HepG2 (cell line): ENCODE measurements around the gene CYBC1. TPM values are rescaled to one million over a fixed set of nuclear protein-coding genes. Genes with fewer than 3 reads are reported as not detected.

Experiments
- ADNP ChIP-seq: sonication (generic); formaldehyde crosslinking; IDR thresholded peaks from 2 replicates; pipeline ENCODE4 v1.4.0; 2020; ENCODE audit warnings: missing genetic modification reagents
- ATF7 ChIP-seq, 2 experiments: fragments of 450-650 bp in 1 of 2; sonication (generic) in 1 of 2; formaldehyde crosslinking in 1 of 2; IDR thresholded peaks; 2 replicates each; pipeline versions ENCODE4 v1.4.0 to v1.6.1; 2016 to 2020; ENCODE audit warnings: antibody characterized with exemption in 1 of 2, mild to moderate bottlenecking in 1 of 2, missing genetic modification reagents in 1 of 2
- BORCS8-MEF2B ChIP-seq: sonication (generic); formaldehyde crosslinking; IDR thresholded peaks from 2 replicates; pipeline ENCODE4 v1.8.0; 2022; ENCODE audit warnings: mild to moderate bottlenecking, missing genetic modification reagents
- ELK4 ChIP-seq: sonication (generic); formaldehyde crosslinking; IDR thresholded peaks from 2 replicates; pipeline ENCODE4 v1.9.0; 2021; ENCODE audit warnings: missing genetic modification reagents, borderline replicate concordance
- GATAD2A ChIP-seq: IDR thresholded peaks from 2 replicates; pipeline ENCODE4 v1.6.1; 2016
- HMGXB3 ChIP-seq: sonication (generic); formaldehyde crosslinking; IDR thresholded peaks from 2 replicates; pipeline ENCODE4 v1.4.0; 2020; ENCODE audit warnings: missing genetic modification reagents, borderline replicate concordance
- HOXA5 ChIP-seq: sonication (generic); formaldehyde crosslinking; IDR thresholded peaks from 2 replicates; pipeline ENCODE4 v1.4.0; 2020; ENCODE audit warnings: missing genetic modification reagents
- NKX3-1 ChIP-seq: sonication (generic); formaldehyde crosslinking; IDR thresholded peaks from 2 replicates; pipeline ENCODE4 v1.5.0; 2020; ENCODE audit warnings: missing genetic modification reagents
- PPARG ChIP-seq: conservative IDR thresholded peaks from 2 replicates; pipeline ENCODE4 v1.6.1; 2016; ENCODE audit warnings: missing biosample characterization, missing genetic modification reagents
- PREB ChIP-seq: sonication (generic); formaldehyde crosslinking; IDR thresholded peaks from 2 replicates; pipeline ENCODE4 v1.4.0; 2020; ENCODE audit warnings: missing genetic modification reagents
- TEAD2 ChIP-seq: sonication (generic); formaldehyde crosslinking; IDR thresholded peaks from 2 replicates; pipeline ENCODE4 v1.9.0; 2021; ENCODE audit warnings: missing genetic modification reagents
- TFDP2 ChIP-seq: sonication (generic); formaldehyde crosslinking; IDR thresholded peaks from 2 replicates; pipeline ENCODE4 v1.4.0; 2020; ENCODE audit warnings: missing genetic modification reagents
- XRCC5 ChIP-seq: fragments of 200-400 bp; formaldehyde crosslinking; optimal IDR thresholded peaks from 2 replicates; pipeline ENCODE3; 2017; ENCODE audit warnings: mild to moderate bottlenecking, low read length
- YEATS2 ChIP-seq: sonication (generic); formaldehyde crosslinking; IDR thresholded peaks from 2 replicates; pipeline ENCODE4 v1.4.0; 2020; ENCODE audit warnings: missing genetic modification reagents, borderline replicate concordance
- ZMYM2 ChIP-seq: sonication (generic); formaldehyde crosslinking; IDR thresholded peaks from 2 replicates; pipeline ENCODE4 v1.8.0; 2022; ENCODE audit warnings: mild to moderate bottlenecking, missing genetic modification reagents
- ZNF280B ChIP-seq: sonication (generic); formaldehyde crosslinking; IDR thresholded peaks from 2 replicates; pipeline ENCODE4 v1.5.0; 2020; ENCODE audit warnings: missing genetic modification reagents, mild to moderate bottlenecking, borderline replicate concordance
- ZNF468 ChIP-seq: sonication (generic); formaldehyde crosslinking; IDR thresholded peaks from 2 replicates; pipeline ENCODE4 v1.8.0; 2022; ENCODE audit warnings: mild to moderate bottlenecking, moderate library complexity, missing genetic modification reagents
- ZNF597 ChIP-seq: sonication (generic); formaldehyde crosslinking; IDR thresholded peaks from 2 replicates; pipeline ENCODE4 v1.5.0; 2020; ENCODE audit warnings: missing genetic modification reagents
- ZNF644 ChIP-seq: IDR thresholded peaks from 2 replicates; pipeline ENCODE4 v1.6.1; 2016; ENCODE audit warnings: low read depth
- polyA plus RNA-seq, 8 experiments: library from polyadenylated mRNA; depleted of rRNA in 3 of 8; stranded (reverse) in 7 of 8; unstranded in 1 of 8; fragments of >200 nt; fragmentation: Illumina TruSeq in 4 of 8; extraction: Trizol in 4 of 8; gene quantifications; 2 replicates each; pipeline versions ENCODE4 v1.2.1 to v1.2.3, GENCODE V29; 2011 to 2016; ENCODE audit warnings: low read depth in 4 of 8, missing spikeins in 1 of 8, mixed read lengths in 1 of 8; ENCODE audit not compliant: insufficient read depth in 1 of 8
- total RNA-seq, 5 experiments: library from RNA; depleted of rRNA; stranded (reverse); fragments of >200 nt; fragmentation: Illumina TruSeq; extraction: Trizol; gene quantifications; 2 replicates each; pipeline ENCODE4 v1.2.3, GENCODE V29; 2016; ENCODE audit warnings: low read depth in 1 of 5

The CYBC1 gene
- total and polyA plus RNA-seq, 2 of the 13 experiments (the other 11 are each of a cell fraction or from before 2014, with no cell fraction given), result 43.4 to 44.1 TPM

- peak; percentile 94 for TF ChIP-seq HMGXB3
- peak; percentile 12 for TF ChIP-seq XRCC5
- peak; percentile 88 for TF ChIP-seq BORCS8-MEF2B (CRISPR knock-in tag)
- no peak; the same call in 1 of the 2 replicates for TF ChIP-seq GATAD2A (CRISPR knock-in tag)
- TF ChIP-seq ELK4, result no peak
- TF ChIP-seq ZNF280B, result peak; percentile 97
- peak; percentile 66 for TF ChIP-seq HOXA5 (CRISPR knock-in tag)
- peak; percentile 87; the same call in 1 of the 2 replicates for TF ChIP-seq ZNF468
- peak; percentile 71; the same call in 1 of the 2 replicates for TF ChIP-seq ZMYM2 (CRISPR knock-in tag)
- no peak for TF ChIP-seq ADNP
- TF ChIP-seq ZNF597 (CRISPR knock-in tag), result no peak
- no peak for TF ChIP-seq TFDP2
- TF ChIP-seq PPARG, result 0 out of 2 replicates have a peak, but pooled peaks have one; percentile 15
- TF ChIP-seq ATF7 (IDR thresholded peaks at IDR 0.05), result no peak
- peak; percentile 84 for TF ChIP-seq ATF7 (CRISPR knock-in tag; IDR thresholded peaks at IDR 0.05)
- peak; percentile 85 for TF ChIP-seq NKX3-1 (CRISPR knock-in tag)
- TF ChIP-seq YEATS2, result peak; percentile 85; the same call in 1 of the 2 replicates
- no peak for TF ChIP-seq TEAD2 (CRISPR knock-in tag)
- TF ChIP-seq PREB (CRISPR knock-in tag), result no peak
- TF ChIP-seq ZNF644 (CRISPR knock-in tag), result no peak
Measured at GRCh38 chr17:82458179-82458884, 7.8 kb upstream of the CYBC1 start, which contains the start of gene NARF (continued).
